LNCAP (cell line): ENCODE measurements around the gene HPS5.

Source experiments
- TF ChIP-seq, protein P1 (sequence below): fragments of 450-650 bp; IDR thresholded peaks from 2 replicates; pipeline ENCODE4 v1.5.1; 2017; ENCODE audit warnings: mild to moderate bottlenecking

HPS5 gene

DNA sequence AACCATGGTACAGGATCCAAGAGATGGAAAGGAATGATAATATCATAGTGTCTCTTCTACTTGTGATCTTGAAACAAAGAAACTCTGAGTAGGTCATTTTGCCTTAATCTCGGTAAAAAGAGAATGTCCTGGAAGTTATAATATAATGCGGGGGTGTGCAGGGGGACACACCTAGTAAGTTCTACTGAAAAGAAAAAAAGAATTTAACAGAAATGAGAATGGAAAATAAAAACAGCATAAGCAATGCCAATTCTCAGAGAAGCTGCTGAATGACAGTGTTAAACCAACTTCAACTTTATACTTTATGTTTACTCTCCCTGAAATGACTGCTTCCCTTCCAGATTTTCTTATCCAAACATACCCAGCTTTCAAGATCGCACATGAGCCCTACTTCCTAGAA lies 2.0 kb downstream of the HPS5 start:
- TF ChIP-seq, protein P1, sequence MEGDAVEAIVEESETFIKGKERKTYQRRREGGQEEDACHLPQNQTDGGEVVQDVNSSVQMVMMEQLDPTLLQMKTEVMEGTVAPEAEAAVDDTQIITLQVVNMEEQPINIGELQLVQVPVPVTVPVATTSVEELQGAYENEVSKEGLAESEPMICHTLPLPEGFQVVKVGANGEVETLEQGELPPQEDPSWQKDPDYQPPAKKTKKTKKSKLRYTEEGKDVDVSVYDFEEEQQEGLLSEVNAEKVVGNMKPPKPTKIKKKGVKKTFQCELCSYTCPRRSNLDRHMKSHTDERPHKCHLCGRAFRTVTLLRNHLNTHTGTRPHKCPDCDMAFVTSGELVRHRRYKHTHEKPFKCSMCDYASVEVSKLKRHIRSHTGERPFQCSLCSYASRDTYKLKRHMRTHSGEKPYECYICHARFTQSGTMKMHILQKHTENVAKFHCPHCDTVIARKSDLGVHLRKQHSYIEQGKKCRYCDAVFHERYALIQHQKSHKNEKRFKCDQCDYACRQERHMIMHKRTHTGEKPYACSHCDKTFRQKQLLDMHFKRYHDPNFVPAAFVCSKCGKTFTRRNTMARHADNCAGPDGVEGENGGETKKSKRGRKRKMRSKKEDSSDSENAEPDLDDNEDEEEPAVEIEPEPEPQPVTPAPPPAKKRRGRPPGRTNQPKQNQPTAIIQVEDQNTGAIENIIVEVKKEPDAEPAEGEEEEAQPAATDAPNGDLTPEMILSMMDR, result no peak

DNA sequence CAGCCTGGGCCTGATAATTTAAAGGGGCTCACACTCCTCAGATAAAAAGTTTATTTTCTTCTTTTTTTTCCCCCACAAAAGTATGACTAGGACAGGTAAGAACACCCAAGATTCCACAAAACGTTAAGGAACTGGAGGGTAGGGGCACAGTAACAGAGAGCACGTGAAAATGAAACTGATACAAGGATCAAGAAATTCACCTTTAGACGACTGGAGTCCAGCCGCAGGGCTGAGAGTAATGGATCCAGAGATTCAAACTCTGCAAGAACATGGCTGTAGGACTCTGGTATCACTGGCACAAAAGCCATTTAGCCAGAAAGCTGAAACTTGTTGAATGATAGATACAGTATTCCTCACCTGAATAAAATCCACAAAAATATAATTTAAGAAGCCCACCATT lies 4.4 kb downstream of the HPS5 start:
- TF ChIP-seq, protein P1, result no peak

DNA sequence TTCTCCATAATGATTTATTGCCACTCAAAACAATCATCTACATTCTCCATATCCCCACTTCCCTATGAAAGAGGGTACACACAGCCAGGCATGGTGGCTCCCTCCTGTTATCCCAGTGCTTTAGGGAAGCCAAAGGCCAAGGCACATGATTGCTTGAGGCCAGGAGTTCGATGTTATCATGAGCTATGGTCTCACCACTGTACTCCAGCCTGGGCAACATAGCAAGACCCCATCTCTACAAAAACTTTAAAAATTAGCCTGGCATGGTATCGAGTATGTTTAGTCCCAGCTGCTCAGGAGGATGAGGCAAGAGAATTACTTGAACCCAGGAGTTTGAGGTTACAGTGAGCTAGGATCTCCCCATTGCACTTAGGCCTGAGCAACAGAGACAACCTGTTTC lies 6.0 kb downstream of the HPS5 start:
- TF ChIP-seq, protein P1, result no peak

DNA sequence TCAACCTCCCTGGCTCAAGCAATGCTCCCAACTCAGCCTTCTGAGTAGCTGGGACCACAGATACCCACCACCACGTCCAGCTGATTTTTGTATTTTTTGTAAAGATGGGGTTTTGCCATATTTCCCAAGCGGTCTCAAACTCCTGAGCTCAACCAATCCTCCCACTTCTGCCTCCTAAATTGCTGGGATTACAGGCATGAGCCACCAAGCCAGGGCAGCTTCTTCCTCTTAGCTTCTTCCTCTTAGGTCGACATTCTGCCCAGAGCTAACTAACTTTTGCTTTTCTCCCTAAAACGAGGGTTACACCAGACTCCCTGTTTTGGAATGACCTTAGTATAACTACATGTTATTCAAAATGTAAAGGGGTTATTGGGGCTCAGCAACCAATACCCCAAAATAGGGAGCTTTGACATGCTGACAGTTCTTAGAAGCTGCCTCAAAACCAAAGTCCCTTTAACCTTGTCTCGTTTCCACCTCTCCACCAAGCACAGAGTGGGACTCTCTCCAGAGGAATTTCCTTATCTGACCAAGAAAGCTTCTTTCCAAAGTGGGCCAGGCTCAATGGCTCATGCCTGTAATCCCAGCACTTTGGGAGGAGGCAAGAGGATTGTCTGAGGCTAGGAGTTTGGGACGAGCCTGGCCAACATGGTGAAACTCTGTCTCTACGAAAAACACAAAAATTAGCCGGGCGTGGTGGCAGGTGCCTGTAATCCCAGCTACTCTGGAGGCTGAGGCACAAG lies 7.0 kb downstream of the HPS5 start:
- TF ChIP-seq, protein P1, result no peak

DNA sequence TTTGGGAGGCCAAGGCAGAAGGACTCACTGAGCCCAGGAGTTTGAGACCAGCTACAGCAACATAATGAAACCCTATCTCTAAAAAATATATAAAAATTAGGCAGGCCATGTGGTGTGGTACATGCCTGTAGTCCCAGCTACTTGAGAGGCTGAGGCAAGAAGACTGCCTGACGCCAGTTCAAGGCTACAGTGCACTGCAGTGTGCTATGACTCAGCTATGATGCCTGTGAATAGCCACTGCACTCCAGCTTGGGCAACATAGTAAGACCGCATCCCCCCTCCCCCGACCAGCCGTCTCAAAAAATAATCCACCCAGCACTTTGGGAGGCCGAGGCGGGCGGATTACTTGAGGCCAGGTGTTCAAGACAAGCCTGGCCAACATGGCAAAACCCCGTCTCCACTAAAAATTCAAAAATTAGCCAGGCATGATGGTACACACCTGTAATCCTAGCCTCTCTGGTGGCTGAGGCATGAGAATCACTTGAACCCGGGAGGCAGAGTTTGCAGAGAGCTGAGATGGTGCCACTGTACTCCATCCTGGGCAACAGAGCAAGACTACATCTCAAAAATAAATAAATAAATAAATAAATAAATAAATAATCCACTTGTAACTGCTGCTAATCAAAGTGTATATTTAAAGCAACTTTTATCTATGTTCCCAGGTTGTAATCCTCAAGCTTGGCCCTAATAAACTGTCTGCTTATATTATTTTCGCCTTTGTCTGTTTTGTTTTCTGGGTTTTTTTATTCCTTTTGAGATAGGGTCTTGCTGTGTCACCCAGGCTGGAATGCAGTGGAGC lies 7.8 kb downstream of the HPS5 start:
- TF ChIP-seq, protein P1, result no peak

DNA sequence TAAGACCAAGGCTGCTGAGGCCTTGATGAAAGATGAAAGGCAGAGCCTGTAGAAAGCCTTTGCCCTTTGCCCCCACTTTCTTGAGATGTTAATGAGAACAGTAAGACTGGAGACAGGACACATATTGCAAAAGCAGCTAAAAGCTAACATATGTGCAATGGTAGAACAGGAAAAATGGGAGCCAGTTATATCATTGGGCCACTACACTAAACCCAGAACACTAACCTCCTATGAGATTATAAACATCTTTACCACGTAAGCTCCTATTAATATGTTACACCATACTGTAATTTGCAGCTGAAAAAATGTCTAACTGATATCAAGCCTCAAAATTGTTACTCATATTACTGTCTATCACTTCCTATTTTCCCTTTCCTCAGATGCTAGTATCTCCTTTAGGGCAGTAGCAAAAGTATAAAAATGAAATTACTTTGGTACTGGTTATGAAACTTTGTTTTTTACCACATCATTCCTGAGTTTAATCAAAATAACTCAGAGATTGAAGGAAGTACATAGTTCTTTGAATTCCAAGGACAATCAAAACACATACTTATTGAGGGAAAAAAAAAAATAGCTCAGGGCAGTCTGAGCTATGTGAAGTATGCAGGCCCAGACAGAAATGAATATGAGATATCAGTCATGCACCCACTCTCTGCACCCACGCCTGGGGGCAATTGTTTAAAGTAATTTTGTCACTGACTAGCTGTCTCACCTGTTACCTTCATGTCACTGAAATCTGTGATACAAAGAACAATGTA lies 9.1 kb downstream of the HPS5 start:
- TF ChIP-seq, protein P1, result no peak

DNA sequence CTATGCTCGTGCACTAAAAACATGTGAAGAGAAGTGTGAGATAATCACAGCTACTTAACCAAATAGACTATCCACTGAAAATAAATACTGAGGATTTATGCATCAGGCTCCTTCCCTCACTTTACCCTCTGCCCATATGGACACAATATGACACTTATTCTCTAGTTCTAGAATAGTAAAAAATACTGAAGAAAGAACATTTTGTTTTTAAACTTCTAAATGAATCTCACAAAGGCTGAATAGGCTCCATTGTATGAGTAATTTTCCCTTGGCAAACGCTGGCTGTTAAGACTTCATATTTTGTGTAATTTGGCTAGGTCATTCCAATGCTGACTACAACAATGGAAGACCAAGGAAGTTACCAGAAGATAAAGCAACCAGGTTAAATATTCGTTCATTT lies 9.9 kb downstream of the HPS5 start:
- TF ChIP-seq, protein P1, result no peak
